Testis (tissue), 3 donors: Measurements from ENCODE around the gene MAN2A1. TPM values are rescaled to one million over a fixed set of nuclear protein-coding genes. Genes with fewer than 3 reads are reported as not detected.

Experiments used
- DNase-seq: peaks from one replicate; pipeline ENCODE4 v3.0.0-alpha.2; 2019
- H3K27ac ChIP-seq, 2 donors: fragments of 200-600 bp; sonication (generic); one replicate each; pipeline ENCODE4 v1.5.1; 2019
- H3K27me3 ChIP-seq: fragments of 200-600 bp; sonication (generic); one replicate; pipeline ENCODE4 v1.5.1; 2019
- H3K36me3 ChIP-seq: fragments of 200-600 bp; sonication (generic); one replicate; pipeline ENCODE4 v1.5.1; 2017; ENCODE audit warnings: low read depth; ENCODE audit errors: missing control alignments
- H3K4me1 ChIP-seq: fragments of 200-600 bp; sonication (generic); one replicate; pipeline ENCODE4 v1.5.1; 2019
- H3K4me3 ChIP-seq, 2 donors: fragments of 200-600 bp; sonication (generic); one replicate each; pipeline ENCODE4 v1.5.1; 2017 to 2019
- H3K9me3 ChIP-seq: fragments of 200-600 bp; sonication (generic); one replicate; pipeline ENCODE4 v1.5.1; 2017
- POLR2A ChIP-seq: fragments of 450-650 bp; IDR thresholded peaks from one replicate; pipeline ENCODE4 v1.6.1; 2017; ENCODE audit warnings: antibody characterized with exemption, mild to moderate bottlenecking, moderate library complexity
- WGBS, 2 donors: methylation state at CpG; one replicate each; pipeline ENCODE4 v1.1.5; 2018; 5-methylcytosine and 5-hydroxymethylcytosine counted together
- intact Hi-C: fragments of 100-400 bp; cut with DNase I; formaldehyde crosslinking; loops from one replicate; pipeline ENCODE4 v1.15.1; 2023; ENCODE audit warnings: low total_unique reads
- polyA plus RNA-seq: library from polyadenylated mRNA; stranded (reverse); fragments of 350-450 nt; fragmentation: Illumina TruSeq; extraction: RNeasy Lipid Tissue Mini Kit (QIAGEN cat#74804); gene quantifications from one replicate; pipeline ENCODE4 v1.2.3, GENCODE V29; 2014; ENCODE audit warnings: low read depth, low replicate concordance; ENCODE audit not compliant: insufficient read depth
- total RNA-seq, 2 donors: library from RNA; depleted of rRNA; stranded (reverse); fragments of >200 nt; gene quantifications; one replicate each; pipeline ENCODE4 v1.2.3, GENCODE V29; 2016
- TF ChIP-seq, protein P1 (sequence below), 3 experiments: fragments of 450-650 bp in 2 of 3; fragments of 200-600 bp in 1 of 3; sonication (generic) in 1 of 3; IDR thresholded peaks; one replicate each; pipeline ENCODE4 v1.5.1; 2016 to 2019; ENCODE audit warnings: antibody characterized with exemption in 3 of 3, mild to moderate bottlenecking in 2 of 3, moderate library complexity in 1 of 3

Gene MAN2A1
- total and polyA plus RNA-seq, 3 donors from 2014 or later = 36.0 to 80.5 (median 55.6) TPM

DNA sequence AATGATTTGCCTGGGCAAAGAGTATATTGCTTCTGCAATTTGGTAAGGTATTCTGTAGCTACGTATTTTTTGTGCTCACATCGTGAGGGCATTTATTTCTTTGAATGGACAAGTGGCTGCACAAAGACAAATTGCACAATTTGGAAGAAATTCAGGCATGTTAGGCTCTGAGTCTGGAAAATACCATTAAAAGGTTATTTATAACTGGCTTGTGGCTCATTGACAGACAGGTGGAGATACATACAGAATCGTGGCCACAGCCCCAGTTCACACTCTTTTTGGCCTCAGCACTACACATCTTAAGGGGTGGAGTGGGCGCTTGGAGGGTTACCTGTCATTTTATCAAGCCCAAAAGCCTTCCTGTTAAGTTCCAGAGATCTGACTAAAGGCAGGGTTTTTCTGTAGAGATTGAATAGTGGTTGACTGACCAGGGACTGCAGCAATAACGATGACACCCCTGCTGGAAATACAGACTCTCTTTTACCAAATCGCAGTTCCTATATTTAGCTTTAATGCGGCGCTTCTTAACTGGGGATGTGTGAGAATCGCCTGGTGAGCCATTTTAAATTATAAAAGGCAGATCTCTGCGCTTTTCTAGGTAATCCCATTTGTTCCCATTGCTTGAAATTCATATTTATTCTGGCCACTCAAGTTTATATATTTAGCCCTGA lies 14.7 kb downstream of the MAN2A1 start:
- Histone ChIP-seq H3K9me3 (no peaks in the 10 kb centered on the region), H3K27ac (no peak overlapping the region), H3K36me3 (no peaks in the 10 kb centered on the region), H3K4me3 (no peak overlapping the region), H3K4me1 (no peaks in the 10 kb centered on the region), H3K27me3 (no peaks in the 10 kb centered on the region)
- TF ChIP-seq POLR2A = no peak
- TF ChIP-seq, protein P1, sequence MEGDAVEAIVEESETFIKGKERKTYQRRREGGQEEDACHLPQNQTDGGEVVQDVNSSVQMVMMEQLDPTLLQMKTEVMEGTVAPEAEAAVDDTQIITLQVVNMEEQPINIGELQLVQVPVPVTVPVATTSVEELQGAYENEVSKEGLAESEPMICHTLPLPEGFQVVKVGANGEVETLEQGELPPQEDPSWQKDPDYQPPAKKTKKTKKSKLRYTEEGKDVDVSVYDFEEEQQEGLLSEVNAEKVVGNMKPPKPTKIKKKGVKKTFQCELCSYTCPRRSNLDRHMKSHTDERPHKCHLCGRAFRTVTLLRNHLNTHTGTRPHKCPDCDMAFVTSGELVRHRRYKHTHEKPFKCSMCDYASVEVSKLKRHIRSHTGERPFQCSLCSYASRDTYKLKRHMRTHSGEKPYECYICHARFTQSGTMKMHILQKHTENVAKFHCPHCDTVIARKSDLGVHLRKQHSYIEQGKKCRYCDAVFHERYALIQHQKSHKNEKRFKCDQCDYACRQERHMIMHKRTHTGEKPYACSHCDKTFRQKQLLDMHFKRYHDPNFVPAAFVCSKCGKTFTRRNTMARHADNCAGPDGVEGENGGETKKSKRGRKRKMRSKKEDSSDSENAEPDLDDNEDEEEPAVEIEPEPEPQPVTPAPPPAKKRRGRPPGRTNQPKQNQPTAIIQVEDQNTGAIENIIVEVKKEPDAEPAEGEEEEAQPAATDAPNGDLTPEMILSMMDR (IDR thresholded peaks at IDR 0.05) = no peak
- 89 to 91% methylated on average over 10 of the region's 10 CpGs for WGBS, 2 donors
- intact Hi-C loops = no loop called here
- DNase-seq = no peak

DNA sequence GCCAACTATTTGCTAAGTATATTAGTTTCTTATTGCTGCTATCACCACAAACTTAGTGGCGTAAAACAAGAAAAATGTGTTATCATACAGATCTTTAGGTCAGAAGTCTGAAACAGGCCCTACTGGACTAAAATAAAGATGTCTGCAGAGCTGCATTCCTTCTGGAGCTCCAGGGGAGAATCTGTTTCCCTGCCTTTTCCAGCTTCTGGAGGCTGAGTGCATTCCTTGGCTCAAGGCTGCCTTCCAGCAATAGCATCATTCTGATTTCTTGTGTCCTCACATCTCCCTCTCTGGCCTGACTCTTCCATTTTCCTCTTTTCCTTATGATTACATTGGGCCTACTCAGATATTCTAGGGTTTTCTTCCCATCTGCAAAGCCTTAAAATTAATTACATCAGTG lies 15.9 kb downstream of the MAN2A1 start:
- Histone ChIP-seq H3K27ac (no peak overlapping the region), H3K27me3 (no peaks in the 10 kb centered on the region), H3K9me3 (no peaks in the 10 kb centered on the region), H3K4me3 (no peak overlapping the region), H3K4me1 (no peaks in the 10 kb centered on the region), H3K36me3 (no peaks in the 10 kb centered on the region)
- DNase-seq = no peak
- TF ChIP-seq, protein P1 (IDR thresholded peaks at IDR 0.05) = no peak
- TF ChIP-seq POLR2A = no peak
- 75 to 90% methylated on average over 1 of the region's 1 CpG for WGBS, 2 donors
- intact Hi-C loops = no loop called here

DNA sequence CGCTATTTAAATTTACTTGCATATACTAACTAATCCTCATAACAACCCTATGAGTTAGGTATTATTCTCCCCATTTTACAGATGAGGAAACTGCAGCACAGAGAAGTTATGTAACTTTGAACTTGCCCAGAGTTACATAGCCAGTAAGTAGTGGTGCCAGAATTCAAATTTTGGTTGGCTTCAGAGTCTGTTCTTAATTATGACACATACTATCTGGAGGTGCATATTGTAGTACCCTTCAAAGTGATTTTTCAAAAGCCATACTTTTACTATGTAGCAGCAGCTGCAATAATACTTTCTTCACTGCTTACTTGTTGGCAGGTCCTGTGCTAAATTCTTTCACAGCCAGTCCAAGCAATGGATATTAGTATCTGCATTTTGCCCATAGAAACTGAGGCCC lies 16.4 kb downstream of the MAN2A1 start:
- H3K36me3 ChIP-seq = no peaks in the 10 kb centered on the region
- H3K27ac ChIP-seq = no peak overlapping the region
- H3K27me3 ChIP-seq = no peaks in the 10 kb centered on the region
- intact Hi-C loops = no loop called here
- H3K4me3 ChIP-seq = no peak overlapping the region
- TF ChIP-seq POLR2A = no peak
- TF ChIP-seq, protein P1 (IDR thresholded peaks at IDR 0.05) = no peak
- no peaks in the 10 kb centered on the region for H3K4me1 ChIP-seq
- no peak for DNase-seq
- H3K9me3 ChIP-seq = no peaks in the 10 kb centered on the region
- 88 to 97% methylated on average over 1 of the region's 1 CpG for WGBS, 2 donors

DNA sequence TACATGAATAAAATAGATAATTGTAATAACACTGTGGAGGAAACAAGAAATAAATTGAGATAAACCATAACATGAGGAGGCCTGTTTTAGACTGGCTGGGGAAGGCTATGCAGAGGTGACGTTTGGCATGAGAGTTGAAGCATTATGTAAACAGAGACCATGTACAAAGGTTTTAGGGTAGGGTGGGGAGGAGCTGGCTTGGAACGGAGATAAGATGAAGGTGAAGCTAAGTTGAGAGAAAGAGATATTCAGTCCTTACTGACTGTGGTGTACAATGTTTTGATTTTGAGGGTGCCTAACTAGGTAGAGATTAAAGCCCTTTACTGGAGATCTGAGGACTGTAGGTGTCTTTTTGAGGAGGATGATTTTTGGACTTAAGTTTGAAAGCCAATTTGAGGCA lies 17.8 kb downstream of the MAN2A1 start:
- no peak overlapping the region for H3K27ac ChIP-seq
- no peaks in the 10 kb centered on the region for H3K4me1 ChIP-seq
- H3K4me3 ChIP-seq = no peak overlapping the region
- H3K9me3 ChIP-seq = no peaks in the 10 kb centered on the region
- no peaks in the 10 kb centered on the region for H3K36me3 ChIP-seq
- no peak for TF ChIP-seq POLR2A
- TF ChIP-seq, protein P1 (IDR thresholded peaks at IDR 0.05) = no peak
- no peaks in the 10 kb centered on the region for H3K27me3 ChIP-seq
- intact Hi-C loops = no loop called here
- WGBS, 2 donors = 90% methylated on average over 2 of the region's 2 CpGs
- no peak for DNase-seq

DNA sequence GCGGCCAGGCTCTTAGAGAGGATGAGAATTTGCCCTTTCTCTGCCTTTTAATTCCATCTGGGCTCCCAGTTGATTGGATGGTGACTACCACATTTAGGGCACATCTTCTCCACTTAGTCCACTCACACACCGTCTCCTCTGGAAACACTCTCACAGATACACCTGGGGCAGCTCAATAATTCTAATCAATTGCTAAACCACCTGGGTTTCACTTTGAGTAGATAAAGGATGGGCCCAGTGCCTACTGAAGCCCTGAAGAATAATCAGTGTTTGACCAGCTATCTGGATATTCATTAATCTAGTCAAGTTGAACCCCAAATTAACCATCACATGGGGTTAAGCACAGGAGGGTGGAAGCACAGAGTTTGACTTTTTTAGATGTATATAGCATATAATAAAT lies 19.1 kb downstream of the MAN2A1 start:
- Histone ChIP-seq H3K9me3 (no peaks in the 10 kb centered on the region), H3K4me3 (no peak overlapping the region), H3K27me3 (no peaks in the 10 kb centered on the region), H3K4me1 (no peaks in the 10 kb centered on the region), H3K27ac (no peak overlapping the region), H3K36me3 (no peaks in the 10 kb centered on the region)
- WGBS, 2 donors = 94 to 96% methylated on average over 2 of the region's 2 CpGs
- intact Hi-C loops = no loop called here
- DNase-seq = no peak
- TF ChIP-seq POLR2A = no peak
- TF ChIP-seq, protein P1 (IDR thresholded peaks at IDR 0.05) = no peak
